GM23248 (cell line): ENCODE data around the gene TNNI2.

ENCODE experiments used
- EZH2 ChIP-seq: fragments of 200-600 bp; sonication (generic); IDR thresholded peaks from 2 replicates; pipeline ENCODE4 v1.6.1; 2018; ENCODE audit warnings: antibody characterized with exemption, mild to moderate bottlenecking; ENCODE audit not compliant: insufficient read depth, poor library complexity, severe bottlenecking
- EZH2phosphoT487 ChIP-seq: fragments of 200-600 bp; sonication (generic); IDR thresholded peaks from 2 replicates; pipeline ENCODE4 v1.6.1; 2018; ENCODE audit warnings: antibody characterized with exemption, moderate library complexity, mild to moderate bottlenecking, low read depth; ENCODE audit not compliant: insufficient read depth

GRCh38 chr11:1843098-1843473 is 4.3 kb downstream of the TNNI2 start:
- TF ChIP-seq EZH2 (no peak), EZH2phosphoT487 (no peak)
